AG04449 (cell line): ENCODE measurements around the gene UBQLN3.

Source experiments
- CTCF ChIA-PET: fragments of 350-600 bp; formaldehyde crosslinking; extraction: SDS; loops from one replicate; lab custom pipeline; 2021; ENCODE audit warnings: antibody characterized with exemption; lab: Yijun Ruan, JAX
- POLR2A ChIA-PET: fragments of 400-600, 350-600 bp; formaldehyde crosslinking; extraction: SDS; loops from one replicate; lab custom pipeline; 2020; ENCODE audit warnings: antibody characterized with exemption, inconsistent platforms; lab: Yijun Ruan, JAX
- DNase-seq: peaks from one replicate; pipeline ENCODE4 v3.0.0-alpha.2; 2010; ENCODE audit warnings: low read depth, low spot score
- H3K4me3 ChIP-seq: 2 replicates; pipeline ENCODE4 v1.5.1; 2011; ENCODE audit warnings: low read depth, mild to moderate bottlenecking, control low read depth, low read length
- CTCF ChIP-seq: IDR thresholded peaks from one replicate; pipeline ENCODE4 v1.5.1; 2011; ENCODE audit warnings: mild to moderate bottlenecking, moderate library complexity, low read length, control low read depth, inconsistent platforms; ENCODE audit not compliant: insufficient read depth; ENCODE audit errors: missing control alignments

UBQLN3 gene

DNA sequence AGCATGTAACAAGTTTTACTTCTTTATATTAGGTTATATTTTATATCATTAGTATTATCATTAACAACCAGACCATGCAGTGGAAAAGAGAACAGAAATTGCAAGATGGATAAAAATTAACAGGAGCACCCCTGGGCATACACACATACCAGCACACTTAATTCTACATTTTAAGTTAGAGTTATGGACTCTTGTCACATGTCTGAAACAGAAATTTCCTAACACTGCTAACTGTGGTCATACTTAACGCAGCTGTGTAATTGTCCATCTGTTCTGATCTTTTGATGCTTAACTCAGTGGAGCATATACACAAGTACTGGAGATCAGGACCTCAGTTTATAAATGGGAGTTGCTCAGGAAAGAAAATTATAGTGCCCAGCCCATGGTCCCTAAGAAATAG, 38.2 kb upstream of the UBQLN3 start:
- POLR2A ChIA-PET = no interaction called here
- CTCF ChIA-PET = no interaction called here
- no peak overlapping the region for H3K4me3 ChIP-seq
- TF ChIP-seq CTCF = no peak
- no peak for DNase-seq

DNA sequence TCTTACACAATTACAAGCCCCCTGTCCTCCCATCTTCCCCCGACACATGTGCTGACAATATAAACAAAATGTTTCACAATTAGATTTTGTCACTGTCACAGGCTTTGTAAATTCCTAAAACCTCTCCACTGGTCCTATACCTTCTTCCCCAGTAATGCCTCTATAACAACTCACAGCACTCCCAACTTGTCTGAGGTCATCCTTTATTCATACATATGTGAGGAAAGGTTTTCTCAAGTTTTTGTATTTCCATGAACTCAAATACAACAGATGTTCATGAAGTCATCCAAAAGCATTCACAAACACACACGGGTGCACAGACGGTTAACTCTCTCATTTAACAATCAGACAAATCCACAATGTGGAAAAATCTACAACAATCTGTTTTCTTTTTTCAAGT, 36.7 kb upstream of the UBQLN3 start:
- TF ChIP-seq CTCF = no peak
- DNase-seq = no peak
- H3K4me3 ChIP-seq = no peak overlapping the region
- ChIA-PET CTCF (no interaction called here), POLR2A (no interaction called here)

GRCh38 chr11:5541427-5541826, 31.7 kb upstream of the UBQLN3 start:
- TF ChIP-seq CTCF = no peak
- ChIA-PET CTCF (no interaction called here), POLR2A (no interaction called here)
- DNase-seq = no peak
- H3K4me3 ChIP-seq = no peak overlapping the region

DNA sequence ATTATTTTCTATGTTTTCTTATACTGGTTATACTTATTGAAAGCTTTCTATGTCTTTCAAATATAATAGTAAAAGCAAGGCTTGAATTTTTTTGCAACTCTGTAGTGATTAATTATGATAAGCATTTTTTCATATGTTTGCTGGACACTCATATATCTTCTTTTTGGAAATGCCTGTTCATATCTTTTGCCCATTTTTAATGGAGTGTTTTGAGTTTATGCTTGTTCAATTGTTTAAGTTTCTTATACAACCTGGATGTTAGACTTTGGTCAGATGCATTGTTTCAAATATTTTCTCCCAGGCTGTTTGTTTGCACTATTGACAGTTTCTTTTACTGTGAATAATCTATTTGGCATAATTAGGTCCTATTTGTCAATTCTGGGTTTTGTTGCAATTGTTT, 26.7 kb upstream of the UBQLN3 start:
- TF ChIP-seq CTCF = no peak
- ChIA-PET CTCF (no interaction called here), POLR2A (no interaction called here)
- no peak overlapping the region for H3K4me3 ChIP-seq
- DNase-seq = no peak

DNA sequence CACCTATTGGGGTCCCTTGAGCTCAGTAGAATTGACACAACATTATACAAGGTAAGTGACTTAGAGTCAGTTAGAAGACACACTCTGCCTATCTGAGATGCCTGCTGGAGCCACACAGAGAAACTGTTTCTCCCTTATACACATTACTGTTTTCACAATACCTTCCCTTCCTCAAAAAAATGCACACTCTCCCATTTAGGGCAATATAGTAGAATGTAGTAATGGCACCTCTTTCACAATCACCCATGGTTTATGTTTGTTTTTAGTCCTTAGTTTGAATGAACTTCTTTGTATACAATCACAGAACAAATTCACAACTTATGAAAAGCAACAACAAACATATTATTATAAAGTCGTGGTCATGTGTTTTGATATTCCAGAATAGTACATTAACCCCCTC, 24.3 kb upstream of the UBQLN3 start:
- no peak for DNase-seq
- ChIA-PET CTCF (no interaction called here), POLR2A (no interaction called here)
- no peak for TF ChIP-seq CTCF
- H3K4me3 ChIP-seq = no peak overlapping the region

GRCh38 chr11:5531053-5531831, 21.5 kb upstream of the UBQLN3 start:
- POLR2A ChIA-PET = no interaction called here

More at GRCh38 chr11:5531053-5531831, 21.5 kb upstream of the UBQLN3 start:
- H3K4me3 ChIP-seq = no peak overlapping the region
- no peak for DNase-seq
- no peak for TF ChIP-seq CTCF
- CTCF ChIA-PET = interaction anchor here (1.2 kb wide), 1 partner anchor 56 kb away, joined by 3 read pairs; no protein-coding TSS in a partner anchor
